ENCODE data around the gene ATP8A2. TPM values are rescaled to one million over a fixed set of nuclear protein-coding genes. Genes with fewer than 3 reads are reported as not detected.

Gene ATP8A2
- total and polyA plus RNA-seq, 2 of the 4 experiments (the other 2 are of a cell fraction) = 0.02 to 0.18 TPM

DNA sequence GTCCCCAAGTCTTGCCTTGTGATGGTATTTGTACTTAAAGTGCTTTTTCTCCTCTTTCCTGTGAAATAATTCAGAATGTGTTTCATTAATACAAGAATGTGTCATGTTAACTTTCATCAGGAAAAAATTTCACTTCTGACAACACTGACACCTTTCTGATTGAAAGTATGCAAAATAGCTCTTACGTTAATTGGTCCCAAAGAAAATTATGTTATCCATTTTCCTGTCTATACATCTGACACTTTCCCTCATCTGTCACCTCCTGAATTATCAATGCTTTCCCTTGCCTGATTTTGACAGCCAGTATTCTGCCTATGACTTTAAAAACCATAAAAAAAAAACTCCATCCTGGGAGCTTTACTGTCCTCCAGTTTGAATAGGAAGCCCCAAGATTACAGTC, 336.5 kb downstream of the ATP8A2 start:
- Histone ChIP-seq H2BK20ac (ENCODE audit: low read depth, low read length) (no peak overlapping the region), H2BK15ac (ENCODE audit: low read depth, low read length) (no peak overlapping the region), H4K20me1 (ENCODE audit: insufficient read depth, low read length) (no peaks in the 10 kb centered on the region), H3K9me1 (ENCODE audit: insufficient read depth, low read length) (no peaks in the 10 kb centered on the region), H3K14ac (replicated peaks; ENCODE audit: low read depth, low read length) (no peak overlapping the region), H3K23ac (ENCODE audit: low read depth, low read length) (no peak overlapping the region), H3K9me3 (ENCODE audit: control insufficient read depth, insufficient read depth, low read length) (no peaks in the 10 kb centered on the region), H4K91ac (ENCODE audit: insufficient read depth, low read depth, low read length) (no peak overlapping the region), H2AK5ac (ENCODE audit: low read depth, low read length) (no peak overlapping the region), H2BK5ac (ENCODE audit: low read depth, low read length, poor library complexity, severe bottlenecking) (no peak overlapping the region), H2BK120ac (ENCODE audit: low read depth, low read length) (no peak overlapping the region), H4K8ac (ENCODE audit: low read depth in 2 of 2, low read length in 2 of 2) (no peak overlapping the region), H3K9ac (ENCODE audit: low read depth, low read length) (no peak overlapping the region), H2AK9ac (replicated peaks; ENCODE audit: low read depth, low read length, poor library complexity) (no peak overlapping the region), H3K4me3 (ENCODE audit: insufficient read depth, low read depth, low read length) (no peak overlapping the region), H3K79me1 (ENCODE audit: low read depth in 1 of 2, low read length in 2 of 2) (no peaks in the 10 kb centered on the region), H3K18ac (ENCODE audit: low read depth, low read length) (no peak overlapping the region), H3K27ac (ENCODE audit: insufficient read depth, low read length) (no peak overlapping the region), H4K5ac (ENCODE audit: low read depth, low read length) (no peak overlapping the region), H3K27me3 (ENCODE audit: control insufficient read depth, insufficient read depth, low read length) (no peaks in the 10 kb centered on the region), H3K4me1 (ENCODE audit: control insufficient read depth, insufficient read depth, low read length) (no peaks in the 10 kb centered on the region), H3K36me3 (ENCODE audit: control insufficient read depth, insufficient read depth, low read length) (no peaks in the 10 kb centered on the region), H3K56ac (ENCODE audit: extremely low read depth, insufficient read depth, low read length) (no peak overlapping the region), H2AFZ (replicated peaks; ENCODE audit: low read length, poor library complexity) (no peak overlapping the region), H3K4ac (ENCODE audit: low read depth, low read length) (no peak overlapping the region), H3K4me2 (ENCODE audit: low read depth, low read length) (no peak overlapping the region)
- CTCF ChIA-PET = no interaction called here
- DNase-seq (no peak), ATAC-seq (ENCODE audit: low read depth) (no peak)
- POLR2A ChIA-PET (ENCODE audit: unreplicated experiment) = no interaction called here
- in situ Hi-C loops (cut with MboI; ENCODE audit: low sequenced_read_pairs) (no loop called here), dilution Hi-C loops (cut with HindIII; ENCODE audit: low sequenced_read_pairs, unreplicated experiment) (no loop called here), intact Hi-C loops (cut with micrococcal nuclease) (no loop called here)
- TF ChIP-seq SMC3 (IDR thresholded peaks at IDR 0.05; ENCODE audit: low read depth, low read length) = no peak
- TF ChIP-seq, protein P1, sequence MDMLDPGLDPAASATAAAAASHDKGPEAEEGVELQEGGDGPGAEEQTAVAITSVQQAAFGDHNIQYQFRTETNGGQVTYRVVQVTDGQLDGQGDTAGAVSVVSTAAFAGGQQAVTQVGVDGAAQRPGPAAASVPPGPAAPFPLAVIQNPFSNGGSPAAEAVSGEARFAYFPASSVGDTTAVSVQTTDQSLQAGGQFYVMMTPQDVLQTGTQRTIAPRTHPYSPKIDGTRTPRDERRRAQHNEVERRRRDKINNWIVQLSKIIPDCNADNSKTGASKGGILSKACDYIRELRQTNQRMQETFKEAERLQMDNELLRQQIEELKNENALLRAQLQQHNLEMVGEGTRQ (IDR thresholded peaks at IDR 0.05; ENCODE audit: low read depth, low read length) = no peak
- no peak for TF ChIP-seq BHLHE40 (IDR thresholded peaks at IDR 0.05; ENCODE audit: low read depth, low read length)
- no peak for TF ChIP-seq MAFK (IDR thresholded peaks at IDR 0.05; ENCODE audit: low read depth, low read length)
- TF ChIP-seq FOS (IDR thresholded peaks at IDR 0.05; ENCODE audit: low read depth, low read length) = no peak
- no peak for TF ChIP-seq CEBPB (IDR thresholded peaks at IDR 0.05; ENCODE audit: low read depth, low read length)
- no peak for TF ChIP-seq POLR2A (IDR thresholded peaks at IDR 0.05; ENCODE audit: low read depth, low read length)
- TF ChIP-seq MXI1 (IDR thresholded peaks at IDR 0.05; ENCODE audit: borderline replicate concordance, low read depth, low read length) = no peak
- TF ChIP-seq, protein P2, sequence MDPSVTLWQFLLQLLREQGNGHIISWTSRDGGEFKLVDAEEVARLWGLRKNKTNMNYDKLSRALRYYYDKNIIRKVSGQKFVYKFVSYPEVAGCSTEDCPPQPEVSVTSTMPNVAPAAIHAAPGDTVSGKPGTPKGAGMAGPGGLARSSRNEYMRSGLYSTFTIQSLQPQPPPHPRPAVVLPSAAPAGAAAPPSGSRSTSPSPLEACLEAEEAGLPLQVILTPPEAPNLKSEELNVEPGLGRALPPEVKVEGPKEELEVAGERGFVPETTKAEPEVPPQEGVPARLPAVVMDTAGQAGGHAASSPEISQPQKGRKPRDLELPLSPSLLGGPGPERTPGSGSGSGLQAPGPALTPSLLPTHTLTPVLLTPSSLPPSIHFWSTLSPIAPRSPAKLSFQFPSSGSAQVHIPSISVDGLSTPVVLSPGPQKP (IDR thresholded peaks at IDR 0.05; ENCODE audit: borderline replicate concordance, low read depth, low read length) = no peak
- TF ChIP-seq RCOR1 (IDR thresholded peaks at IDR 0.05; ENCODE audit: insufficient replicate concordance, low read length) = no peak
- TF ChIP-seq RFX5 (IDR thresholded peaks at IDR 0.05; ENCODE audit: low read depth, low read length) = no peak
- no TSS peak for BruUV-seq (replicated peaks)
- no CpG with 5 or more reads among the region's 1 CpG for WGBS, 2 experiments (ENCODE audit: extremely low coverage in 2 of 2, insufficient read length in 1 of 2)
